Ishikawa (cell line): ENCODE measurements around the gene KCNK16.

Source experiments
- CREB1 ChIP-seq: IDR thresholded peaks from 2 replicates; pipeline ENCODE4 v1.6.1; 2012; ENCODE audit warnings: low read depth
- EP300 ChIP-seq: IDR thresholded peaks from 2 replicates; pipeline ENCODE4 v1.6.1; 2012; ENCODE audit warnings: borderline replicate concordance
- MAX ChIP-seq: IDR thresholded peaks from 2 replicates; pipeline ENCODE4 v1.6.1; 2012
- RAD21 ChIP-seq: IDR thresholded peaks from 2 replicates; pipeline ENCODE4 v1.6.1; 2012; ENCODE audit warnings: low read depth
- TEAD4 ChIP-seq: IDR thresholded peaks from 2 replicates; pipeline ENCODE4 v1.6.1; 2012
- TF ChIP-seq, protein P1 (sequence below): IDR thresholded peaks from 2 replicates; pipeline ENCODE4 v1.6.1; 2012; ENCODE audit warnings: low read depth, mild to moderate bottlenecking

GRCh38 chr6:39268171-39268570 lies 54.3 kb downstream of the KCNK16 start:
- TF ChIP-seq EP300 (no peak), MAX (no peak), CREB1 (no peak), RAD21 (no peak), TEAD4 (no peak)
- TF ChIP-seq, protein P1, sequence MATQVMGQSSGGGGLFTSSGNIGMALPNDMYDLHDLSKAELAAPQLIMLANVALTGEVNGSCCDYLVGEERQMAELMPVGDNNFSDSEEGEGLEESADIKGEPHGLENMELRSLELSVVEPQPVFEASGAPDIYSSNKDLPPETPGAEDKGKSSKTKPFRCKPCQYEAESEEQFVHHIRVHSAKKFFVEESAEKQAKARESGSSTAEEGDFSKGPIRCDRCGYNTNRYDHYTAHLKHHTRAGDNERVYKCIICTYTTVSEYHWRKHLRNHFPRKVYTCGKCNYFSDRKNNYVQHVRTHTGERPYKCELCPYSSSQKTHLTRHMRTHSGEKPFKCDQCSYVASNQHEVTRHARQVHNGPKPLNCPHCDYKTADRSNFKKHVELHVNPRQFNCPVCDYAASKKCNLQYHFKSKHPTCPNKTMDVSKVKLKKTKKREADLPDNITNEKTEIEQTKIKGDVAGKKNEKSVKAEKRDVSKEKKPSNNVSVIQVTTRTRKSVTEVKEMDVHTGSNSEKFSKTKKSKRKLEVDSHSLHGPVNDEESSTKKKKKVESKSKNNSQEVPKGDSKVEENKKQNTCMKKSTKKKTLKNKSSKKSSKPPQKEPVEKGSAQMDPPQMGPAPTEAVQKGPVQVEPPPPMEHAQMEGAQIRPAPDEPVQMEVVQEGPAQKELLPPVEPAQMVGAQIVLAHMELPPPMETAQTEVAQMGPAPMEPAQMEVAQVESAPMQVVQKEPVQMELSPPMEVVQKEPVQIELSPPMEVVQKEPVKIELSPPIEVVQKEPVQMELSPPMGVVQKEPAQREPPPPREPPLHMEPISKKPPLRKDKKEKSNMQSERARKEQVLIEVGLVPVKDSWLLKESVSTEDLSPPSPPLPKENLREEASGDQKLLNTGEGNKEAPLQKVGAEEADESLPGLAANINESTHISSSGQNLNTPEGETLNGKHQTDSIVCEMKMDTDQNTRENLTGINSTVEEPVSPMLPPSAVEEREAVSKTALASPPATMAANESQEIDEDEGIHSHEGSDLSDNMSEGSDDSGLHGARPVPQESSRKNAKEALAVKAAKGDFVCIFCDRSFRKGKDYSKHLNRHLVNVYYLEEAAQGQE = no peak
